GM12891 (cell line): Measurements from ENCODE around the gene DENND1A.

Source experiments
- DNase-seq: peaks from one replicate; pipeline ENCODE4 v3.0.0; 2011; ENCODE audit warnings: low spot score; ENCODE audit not compliant: insufficient read length
- FAIRE-seq: peaks from 2 replicates; lab custom pipeline; 2011; peaks lifted over from hg19 to GRCh38; lab: Jason Lieb, UNC
- PAX5 ChIP-seq: IDR thresholded peaks from 2 replicates; pipeline ENCODE4 v1.6.1; 2011; ENCODE audit warnings: low read length, moderate library complexity, mild to moderate bottlenecking; ENCODE audit not compliant: insufficient read depth, severe bottlenecking
- POLR2A ChIP-seq: IDR thresholded peaks from 2 replicates; pipeline ENCODE4 v1.6.1; 2011; ENCODE audit warnings: low read depth, low read length, control low read depth
- POLR2AphosphoS5 ChIP-seq: IDR thresholded peaks from 2 replicates; pipeline ENCODE4 v1.6.1; 2011; ENCODE audit warnings: low read depth, low read length, control low read depth
- POU2F2 ChIP-seq: IDR thresholded peaks from 2 replicates; pipeline ENCODE4 v1.6.1; 2011; ENCODE audit warnings: low read depth, mild to moderate bottlenecking, control low read depth, low read length, moderate library complexity
- SPI1 ChIP-seq: IDR thresholded peaks from 2 replicates; pipeline ENCODE4 v1.6.1; 2011; ENCODE audit warnings: low read depth, low read length, control low read depth
- TAF1 ChIP-seq: IDR thresholded peaks from 2 replicates; pipeline ENCODE4 v1.6.1; 2011; ENCODE audit warnings: low read depth, low read length, control low read depth

Gene DENND1A

DNA sequence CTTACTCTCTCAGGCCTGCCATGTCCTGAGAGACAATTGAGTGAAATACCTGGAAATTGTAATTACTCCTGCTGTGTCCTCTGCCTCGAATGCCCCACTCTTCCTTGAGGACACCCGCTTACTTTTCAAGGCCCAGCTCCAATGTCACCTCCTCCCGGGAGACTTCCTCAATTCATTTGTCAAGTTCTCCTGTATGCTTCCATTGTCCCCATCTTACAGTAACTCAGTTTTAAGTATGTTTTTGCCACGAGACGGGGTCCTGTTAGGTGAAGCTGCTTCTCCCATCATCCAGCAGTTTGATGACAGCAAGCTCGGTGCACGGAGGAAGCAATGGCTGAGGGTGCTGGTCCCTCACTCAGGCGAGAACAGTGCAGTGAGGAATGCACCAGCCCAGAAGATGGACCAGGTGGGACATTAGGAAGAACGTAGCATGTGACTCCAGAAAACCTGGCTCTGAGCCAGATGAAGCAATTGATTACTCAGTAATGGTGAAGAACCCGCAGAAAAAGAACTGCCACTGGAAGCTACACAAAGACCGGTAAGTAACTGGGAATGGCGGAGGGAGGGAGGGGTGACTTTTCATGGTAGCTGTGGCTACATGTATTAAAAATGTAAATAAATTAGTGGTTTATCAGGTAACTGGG is 274.8 kb downstream of the DENND1A start:
- FAIRE-seq = no peak
- no peak for DNase-seq

DNA sequence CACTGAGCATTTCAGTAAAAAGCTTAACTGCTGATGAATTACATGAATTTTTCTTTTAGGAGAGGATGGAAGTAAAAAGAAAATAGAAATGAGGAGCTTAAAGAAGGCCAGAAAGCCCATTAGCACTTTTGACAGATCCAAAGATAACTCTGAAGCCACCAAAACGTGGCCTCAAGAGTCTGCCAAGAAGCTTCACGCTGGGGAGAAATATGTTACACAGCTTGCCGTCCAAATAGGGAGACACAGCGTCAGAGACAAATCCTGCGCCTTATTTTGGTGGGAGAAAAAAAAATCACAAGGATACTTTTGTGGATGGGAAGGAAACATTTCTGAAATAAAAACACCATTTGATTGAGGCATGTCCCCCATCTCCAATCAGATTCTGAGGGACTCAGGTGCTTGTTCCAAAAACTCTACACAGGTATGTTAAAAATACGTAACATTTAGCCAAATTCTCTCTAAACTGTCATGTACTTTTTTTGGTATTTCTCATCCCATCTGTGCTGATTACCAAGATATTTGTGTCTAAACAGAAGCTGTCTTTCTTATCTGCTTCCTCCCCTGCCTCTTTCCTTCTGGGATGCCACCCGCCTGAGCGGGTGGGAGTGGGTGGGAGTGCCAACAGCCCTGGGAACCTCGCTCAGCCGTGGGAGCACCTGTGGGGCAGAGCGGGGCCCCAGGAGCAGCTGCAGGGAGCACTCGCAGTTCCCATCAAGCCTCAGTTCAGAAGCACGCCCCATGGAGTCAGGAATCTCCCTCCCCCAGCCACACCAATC is 275.5 kb downstream of the DENND1A start:
- DNase-seq (no peak), FAIRE-seq (no peak)
- TF ChIP-seq TAF1 = no peak
- no peak for TF ChIP-seq PAX5
- TF ChIP-seq SPI1 = no peak
- no peak for TF ChIP-seq POU2F2
- no peak for TF ChIP-seq POLR2AphosphoS5
- no peak for TF ChIP-seq POLR2A

More for the DNA sequence above, 274.8 kb downstream of the DENND1A start:
- no peak for TF ChIP-seq POLR2AphosphoS5
- no peak for TF ChIP-seq PAX5
- no peak for TF ChIP-seq POU2F2
- TF ChIP-seq SPI1 = no peak
- TF ChIP-seq TAF1 = no peak
- TF ChIP-seq POLR2A = no peak

DNA sequence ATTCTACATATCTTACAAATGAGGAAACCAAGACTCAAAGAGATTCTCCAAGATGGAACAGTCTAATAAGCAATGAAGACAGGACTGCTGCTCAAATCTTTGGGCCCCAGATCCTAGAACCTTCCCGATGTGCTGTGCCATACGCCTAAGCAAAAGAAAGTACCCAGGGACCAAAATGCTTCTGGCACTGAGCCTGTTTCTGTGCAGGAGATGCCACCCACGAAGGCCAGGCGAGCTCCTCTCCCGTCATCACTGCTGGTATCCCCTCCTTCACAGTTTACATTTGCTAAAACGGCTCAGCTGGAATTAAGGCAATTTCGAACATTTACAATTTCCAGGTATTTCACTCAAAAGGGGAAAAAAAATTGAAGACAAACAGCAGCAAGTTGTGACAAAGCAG is 277.5 kb downstream of the DENND1A start:
- no peak for TF ChIP-seq POLR2AphosphoS5
- TF ChIP-seq TAF1 = no peak
- TF ChIP-seq POLR2A = no peak
- DNase-seq (no peak), FAIRE-seq (no peak)

DNA sequence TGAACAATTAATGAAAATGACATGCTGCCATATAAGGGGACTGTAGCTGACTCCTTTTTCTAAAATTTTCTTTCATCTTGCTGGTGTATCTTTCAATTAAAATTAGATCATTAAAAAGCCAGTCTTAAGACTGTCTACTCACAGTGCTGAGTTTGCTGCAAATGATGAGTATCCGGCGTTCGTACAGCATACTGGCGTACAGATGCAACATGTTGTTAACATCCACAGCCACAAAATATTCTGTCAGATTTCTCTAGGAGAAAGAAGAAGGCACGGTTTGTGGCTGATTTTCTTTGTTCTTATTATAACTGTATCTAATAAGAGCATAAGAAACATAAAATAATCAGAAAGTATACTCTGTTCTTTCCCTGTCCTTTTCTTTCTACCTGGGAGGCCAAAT is 278.1 kb downstream of the DENND1A start:
- FAIRE-seq (no peak), DNase-seq (no peak)
- no peak for TF ChIP-seq POLR2AphosphoS5

DNA sequence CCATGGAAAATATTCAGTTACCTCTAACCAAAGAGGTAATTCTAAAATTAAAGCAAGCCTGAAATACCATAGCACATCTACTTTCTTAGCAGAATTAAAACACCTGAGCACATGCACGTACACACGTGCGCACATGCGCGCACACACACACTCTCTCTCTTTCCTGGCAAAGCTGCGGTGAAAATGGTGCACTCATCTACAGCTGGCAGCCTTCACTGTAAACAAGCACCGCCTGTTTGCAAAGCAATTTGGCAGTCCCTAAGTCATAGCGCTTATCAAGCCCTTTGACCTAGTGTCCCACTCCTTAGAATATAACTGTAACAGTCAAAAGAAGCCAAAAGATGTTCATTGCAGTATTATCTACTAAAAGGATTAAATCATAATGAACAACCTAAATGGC is 278.7 kb downstream of the DENND1A start:
- DNase-seq (no peak), FAIRE-seq (peak; percentile 28)
- TF ChIP-seq POLR2AphosphoS5 (no peak), POU2F2 (no peak), PAX5 (no peak), TAF1 (no peak), SPI1 (no peak), POLR2A (no peak)

DNA sequence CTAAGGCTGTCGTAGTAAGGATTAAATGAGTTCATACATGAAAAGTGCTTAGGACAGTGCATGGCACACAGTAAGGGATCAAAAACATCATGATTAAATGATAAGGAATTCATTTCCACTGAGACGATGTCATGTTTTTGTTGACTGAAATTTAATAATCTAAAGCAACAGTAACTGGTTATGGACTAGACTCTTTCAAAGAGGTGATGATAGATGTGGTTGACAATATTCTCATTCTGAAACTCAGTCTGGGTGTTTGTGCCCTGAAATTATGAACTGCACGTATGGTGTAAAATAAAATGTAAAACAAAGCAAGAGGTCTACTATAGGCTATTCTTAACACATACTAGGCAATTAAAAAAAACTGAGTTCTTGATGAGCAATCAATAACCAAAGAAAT is 280.0 kb downstream of the DENND1A start:
- TF ChIP-seq POLR2AphosphoS5 (no peak), POU2F2 (no peak), POLR2A (no peak), PAX5 (no peak), TAF1 (no peak), SPI1 (no peak)
- peak; percentile 45 for FAIRE-seq
- DNase-seq = no peak

DNA sequence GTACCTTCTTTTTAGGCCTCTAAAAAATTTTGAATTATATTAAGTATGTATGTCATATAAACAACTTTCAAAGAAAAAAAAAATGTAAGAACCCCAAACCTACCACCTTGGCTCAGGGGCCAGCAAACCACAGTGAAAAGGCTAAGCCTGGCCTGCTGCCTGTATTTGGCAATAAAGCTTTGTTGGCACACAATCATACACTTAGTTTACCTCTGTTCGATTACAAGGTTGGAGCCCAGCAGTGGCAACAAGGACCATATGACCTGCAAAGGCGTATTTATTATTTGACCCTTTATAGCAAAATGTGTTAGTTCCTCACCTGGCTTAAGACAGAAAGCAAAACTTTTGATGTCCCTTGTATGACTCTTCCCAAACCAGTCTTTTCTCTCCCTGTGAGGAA is 282.8 kb downstream of the DENND1A start:
- no peak for FAIRE-seq
- DNase-seq = no peak
- TF ChIP-seq PAX5 (no peak), TAF1 (no peak), SPI1 (no peak), POLR2A (no peak), POU2F2 (no peak), POLR2AphosphoS5 (no peak)

DNA sequence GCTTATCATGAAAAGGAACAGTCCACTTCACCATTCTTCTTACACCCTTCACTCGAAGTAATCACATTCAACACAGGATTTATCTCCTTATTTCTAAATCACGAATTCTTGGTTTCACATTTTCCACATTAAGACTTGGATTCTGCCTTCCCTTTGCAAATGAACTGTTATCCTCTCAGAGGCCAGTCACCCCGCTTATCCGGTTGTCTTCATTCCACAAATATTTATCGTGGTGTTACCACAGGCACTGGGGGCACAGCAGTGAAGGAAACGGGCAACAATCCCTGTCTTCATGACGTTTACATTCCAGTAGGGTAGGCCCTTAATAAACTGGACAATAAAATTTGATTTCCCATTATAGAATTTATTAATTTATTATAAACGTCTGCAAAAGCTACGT is 284.2 kb downstream of the DENND1A start:
- no peak for DNase-seq
- TF ChIP-seq POLR2A (no peak), PAX5 (no peak), POLR2AphosphoS5 (no peak)
- no peak for FAIRE-seq

DNA sequence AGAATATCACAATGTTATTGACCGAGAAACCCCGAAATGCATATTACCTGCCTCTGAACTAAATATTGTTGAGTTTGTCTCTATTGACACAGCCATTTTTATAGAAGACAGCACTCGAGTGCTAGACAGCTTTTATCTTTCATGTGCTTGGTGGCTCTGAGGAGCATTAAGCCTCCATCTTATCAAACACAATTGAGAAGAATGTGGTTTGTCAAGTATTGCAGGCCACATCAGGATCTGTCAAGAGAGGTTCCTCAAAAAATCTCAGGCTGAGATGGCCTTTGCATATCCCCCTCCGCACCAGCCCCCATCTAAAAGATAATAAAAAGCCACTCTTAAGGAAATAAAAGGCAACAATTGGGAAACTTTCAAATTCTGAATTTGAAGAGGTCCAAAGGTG is 284.8 kb downstream of the DENND1A start:
- DNase-seq (no peak), FAIRE-seq (no peak)
- TF ChIP-seq SPI1 = no peak
- TF ChIP-seq POU2F2 = no peak
- no peak for TF ChIP-seq PAX5
- no peak for TF ChIP-seq POLR2A

DNA sequence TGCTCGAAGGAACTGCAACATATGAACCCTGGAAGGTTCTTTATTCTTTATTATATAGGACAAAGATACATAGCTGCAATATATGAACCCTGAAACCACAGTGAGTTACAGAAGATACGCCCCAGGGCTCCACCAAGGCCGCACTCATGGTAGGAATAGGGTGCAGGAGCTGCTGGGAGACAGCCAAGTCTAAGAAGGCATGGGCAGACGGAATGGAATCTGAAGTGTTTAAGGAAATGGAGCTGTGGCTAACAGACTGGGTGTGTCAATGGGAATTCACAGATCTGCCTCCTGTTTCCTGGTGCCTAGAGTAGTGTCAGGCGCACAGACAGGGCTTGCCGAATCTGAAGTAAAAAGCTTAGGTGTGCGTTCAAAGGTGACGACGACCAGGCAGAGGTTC is 286.4 kb downstream of the DENND1A start:
- DNase-seq (no peak), FAIRE-seq (no peak)
- no peak for TF ChIP-seq TAF1
- TF ChIP-seq PAX5 = no peak
- TF ChIP-seq POU2F2 = no peak
